Measurements from ENCODE around the gene LNX1.

LNX1 gene

DNA sequence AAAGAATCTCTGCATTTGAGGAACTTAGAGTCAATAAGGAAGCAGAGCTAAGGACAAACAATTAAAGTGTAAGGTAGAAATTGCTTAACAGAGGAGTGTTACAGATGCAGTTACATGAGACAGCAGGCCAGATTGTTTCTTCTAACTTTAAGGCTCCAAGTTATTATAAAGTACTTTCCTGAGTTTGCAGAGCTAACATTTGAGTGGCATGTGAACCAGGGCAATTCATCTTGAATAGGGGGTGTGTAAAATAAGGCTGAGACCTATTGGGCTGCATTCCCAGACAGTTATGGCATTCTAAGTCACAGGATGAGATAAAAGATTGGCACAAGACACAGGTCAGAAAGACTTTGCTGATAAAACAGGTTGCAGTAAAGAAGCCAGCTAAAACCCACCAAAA is 7.6 kb upstream of the LNX1 start:
- DNase-seq (ENCODE audit: low spot score) = no peak

DNA sequence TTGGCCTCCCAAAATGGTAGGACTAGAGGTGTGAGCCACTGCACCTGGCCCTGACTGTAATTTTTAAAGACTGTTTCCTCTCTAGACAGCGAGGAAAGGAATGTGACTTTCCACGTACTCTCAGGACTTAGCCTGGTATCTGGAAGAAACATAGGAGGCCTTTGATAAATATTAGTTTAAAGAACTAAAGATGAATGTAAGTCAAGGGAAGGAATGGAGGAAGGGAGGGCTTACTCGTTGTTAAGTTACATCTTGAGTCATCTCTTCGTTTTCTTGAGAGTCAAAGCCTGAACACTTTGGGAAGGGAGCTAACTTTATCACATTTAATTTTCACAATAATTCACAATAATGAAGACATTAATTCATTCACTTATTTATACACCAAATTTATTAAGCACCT is 7.2 kb upstream of the LNX1 start:
- no peak for DNase-seq (ENCODE audit: low spot score)

GRCh38 chr4:53596901-53597300 is 5.6 kb upstream of the LNX1 start:
- DNase-seq (ENCODE audit: low spot score) = no peak

DNA sequence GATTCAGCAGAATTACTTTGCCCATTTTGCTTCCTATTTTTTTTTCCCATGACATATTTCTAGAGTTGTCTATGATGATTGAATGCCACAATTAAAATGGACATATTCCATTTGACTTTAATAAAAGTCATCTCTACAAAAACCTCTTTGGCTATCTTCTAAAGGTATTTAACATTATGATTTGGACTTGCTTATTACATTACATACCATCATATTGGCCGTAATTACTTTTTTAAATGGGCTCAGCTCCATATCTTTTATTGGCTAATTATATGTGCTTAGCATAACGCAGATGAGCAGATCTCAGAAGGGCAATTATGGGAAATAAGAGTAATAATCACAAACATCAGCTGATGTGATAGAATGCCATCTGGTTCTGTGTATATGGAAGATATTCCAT is 4.5 kb upstream of the LNX1 start:
- DNase-seq (ENCODE audit: low spot score) = no peak

DNA sequence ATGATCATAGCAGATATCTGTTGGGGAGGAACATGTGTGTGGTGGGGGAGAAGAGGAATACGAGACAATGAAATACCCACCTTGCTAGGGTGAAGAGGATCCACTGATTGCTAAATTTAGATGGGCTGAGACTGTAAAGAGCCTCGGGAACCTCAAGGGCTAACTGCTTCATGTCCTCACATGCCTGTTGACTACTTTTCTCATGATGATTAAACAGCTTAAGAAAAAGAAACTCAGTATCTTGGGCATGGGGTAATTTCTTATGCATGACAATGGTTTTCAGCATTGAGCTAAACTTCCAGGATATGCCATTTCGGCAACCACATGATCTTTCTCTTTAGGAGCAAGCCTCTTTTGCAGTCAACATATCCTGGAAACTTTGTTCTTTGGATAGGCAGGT is 3.9 kb upstream of the LNX1 start:
- DNase-seq (ENCODE audit: low spot score) = no peak

DNA sequence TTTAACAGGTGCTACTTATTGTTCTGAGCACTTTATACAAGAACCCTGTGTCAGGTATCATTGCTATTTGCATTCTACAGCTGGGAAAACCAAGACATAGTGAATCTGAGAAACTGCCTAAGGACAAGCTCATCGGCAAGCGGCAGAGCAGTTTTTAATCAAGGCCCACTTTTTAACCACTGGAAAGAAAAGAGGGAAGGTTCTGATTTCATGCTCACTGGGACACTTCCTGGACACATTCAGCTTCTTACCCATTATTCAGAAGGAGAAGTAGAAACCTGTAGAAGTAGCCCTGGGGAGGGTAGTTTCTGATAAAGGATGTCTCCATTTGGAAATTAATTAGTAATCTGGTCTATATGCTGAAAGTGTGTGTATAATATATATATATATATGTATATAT is 2.5 kb upstream of the LNX1 start:
- no peak for DNase-seq (ENCODE audit: low spot score)

GRCh38 chr4:53592686-53593501 is 1.6 kb upstream of the LNX1 start:
- DNase-seq (ENCODE audit: low spot score) = no peak

DNA sequence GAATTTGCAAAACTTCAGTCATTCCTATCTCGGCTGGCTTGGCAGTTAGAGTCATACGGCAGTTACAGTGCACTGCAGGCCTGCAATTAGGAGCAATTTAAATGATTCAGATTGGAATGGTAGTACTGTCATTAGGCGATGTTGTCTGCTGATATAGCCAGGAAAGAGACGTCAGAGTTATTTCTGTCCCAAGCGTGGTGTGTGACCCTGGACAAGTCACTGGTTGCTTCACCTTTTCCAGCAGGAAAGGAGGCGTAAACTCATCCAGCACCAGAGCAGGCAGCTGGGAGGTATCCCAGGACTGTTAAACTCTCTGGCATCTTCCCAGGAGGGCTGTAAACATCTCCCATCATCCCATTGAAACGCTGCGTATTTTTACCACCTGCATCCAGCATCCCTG is 836 bp upstream of the LNX1 start:
- no peak for DNase-seq (ENCODE audit: low spot score)

- no peak for DNase-seq (ENCODE audit: low spot score)
Measured at GRCh38 chr4:53590187-53590586, 1.1 kb downstream of the LNX1 start.

- no peak for DNase-seq (ENCODE audit: low spot score)
Measured at GRCh38 chr4:53589511-53589910, 1.8 kb downstream of the LNX1 start.

GRCh38 chr4:53587135-53587534 is 4.2 kb downstream of the LNX1 start:
- DNase-seq (ENCODE audit: low spot score) = no peak

- peak; percentile 77 for DNase-seq (ENCODE audit: low spot score)
Measured at GRCh38 chr4:53586121-53586816, 5.0 kb downstream of the LNX1 start.

DNA sequence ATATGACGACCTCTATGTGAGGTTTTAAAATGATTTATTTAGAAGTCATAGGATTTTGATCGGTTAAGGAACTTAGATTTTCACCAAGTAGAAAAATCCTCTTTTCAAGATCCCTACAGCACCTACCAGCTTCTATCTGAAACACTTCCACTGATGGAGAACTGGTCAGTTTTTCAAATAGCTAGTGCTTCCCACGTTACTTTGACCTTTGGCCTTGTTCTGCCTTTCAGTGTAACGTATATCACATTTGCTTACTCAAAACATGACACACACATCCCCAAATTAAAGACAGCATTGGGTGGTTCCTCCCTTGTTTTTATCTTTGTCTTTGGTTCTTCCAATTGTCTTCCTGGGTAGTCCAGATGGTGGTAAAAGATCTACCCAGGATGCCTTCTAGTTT is 6.6 kb downstream of the LNX1 start:
- DNase-seq (ENCODE audit: low spot score) = no peak

- DNase-seq (ENCODE audit: low spot score) = no peak
Measured at GRCh38 chr4:53583513-53583912, 7.8 kb downstream of the LNX1 start.

DNA sequence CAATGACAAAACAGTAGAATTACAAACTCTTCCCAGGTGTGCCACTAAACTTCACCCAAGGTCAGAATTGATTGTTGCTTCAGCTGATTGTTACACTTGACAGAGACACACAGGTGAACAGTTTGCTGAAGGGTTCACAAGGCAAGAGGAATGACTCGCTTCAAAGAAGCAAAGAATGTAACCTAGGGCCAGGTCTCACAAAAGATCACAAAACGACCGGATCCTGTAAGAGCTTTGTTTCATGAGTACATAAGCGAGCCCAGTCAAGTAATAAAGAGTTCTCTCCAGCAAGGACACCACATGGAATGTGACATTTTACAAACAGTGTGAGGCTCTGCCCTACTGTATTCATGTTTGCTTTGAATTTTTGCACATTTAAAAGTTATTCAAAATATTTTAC is 9.1 kb downstream of the LNX1 start:
- DNase-seq (ENCODE audit: low spot score) = no peak

GRCh38 chr4:53580274-53580673 is 11.0 kb downstream of the LNX1 start:
- no peak for DNase-seq (ENCODE audit: low spot score)

GRCh38 chr4:53579826-53580225 is 11.5 kb downstream of the LNX1 start:
- DNase-seq (ENCODE audit: low spot score) = no peak

DNA sequence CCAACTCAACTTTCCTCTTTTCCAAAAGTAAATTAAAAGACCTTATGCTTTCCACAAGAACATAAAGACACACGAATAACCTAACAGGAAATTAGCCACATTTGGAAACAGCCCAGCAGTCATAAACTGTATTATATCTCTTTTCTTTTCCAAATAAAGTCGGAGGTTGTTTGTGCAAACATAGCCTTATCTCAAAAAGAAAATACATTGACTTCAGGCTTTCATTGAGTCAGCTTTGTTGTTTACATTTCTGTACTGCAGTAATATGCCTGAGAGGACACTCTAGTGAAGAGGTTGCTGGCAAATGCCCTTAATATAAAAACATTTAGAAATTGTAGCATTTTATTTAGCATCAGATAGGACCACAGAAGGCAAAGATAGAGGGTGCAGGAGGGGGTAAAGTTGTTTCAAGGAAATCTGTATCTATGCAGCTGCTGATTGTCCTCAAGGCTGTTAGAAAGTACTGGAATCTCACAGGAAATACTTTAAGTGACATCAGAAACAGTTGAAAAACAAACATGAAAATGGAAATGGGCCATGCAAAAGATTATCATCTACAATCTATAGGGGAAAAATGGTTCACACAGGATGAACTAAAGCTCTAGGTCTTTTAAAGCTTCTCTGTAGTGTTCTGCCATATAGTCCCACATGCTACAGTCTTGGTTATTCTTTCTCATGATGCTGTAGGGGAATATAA is 14.5 kb downstream of the LNX1 start:
- no peak for DNase-seq (ENCODE audit: low spot score)

GRCh38 chr4:53576071-53576617 is 15.1 kb downstream of the LNX1 start:
- no peak for DNase-seq (ENCODE audit: low spot score)

- DNase-seq (ENCODE audit: low spot score) = no peak
Measured at GRCh38 chr4:53575552-53575951, 15.7 kb downstream of the LNX1 start.

DNA sequence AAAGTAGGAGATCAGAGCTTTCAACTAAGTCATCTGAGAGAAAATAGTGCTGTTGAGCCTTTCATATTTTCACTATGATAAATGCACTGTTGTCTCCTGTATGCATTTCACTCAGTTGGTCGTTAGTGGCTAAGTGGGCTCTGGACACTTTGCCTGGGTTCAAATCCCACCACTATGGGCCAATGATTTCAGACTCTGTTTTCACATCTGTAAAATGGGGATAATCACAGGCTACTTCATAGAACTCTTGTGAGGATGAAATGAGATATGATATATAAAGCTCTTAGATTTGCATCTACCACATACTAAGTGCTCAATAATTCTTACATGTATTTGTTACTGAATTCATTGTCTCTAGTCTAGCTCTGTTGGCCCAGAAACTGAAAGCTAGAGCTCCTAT is 16.8 kb downstream of the LNX1 start:
- DNase-seq (ENCODE audit: low spot score) = no peak

DNA sequence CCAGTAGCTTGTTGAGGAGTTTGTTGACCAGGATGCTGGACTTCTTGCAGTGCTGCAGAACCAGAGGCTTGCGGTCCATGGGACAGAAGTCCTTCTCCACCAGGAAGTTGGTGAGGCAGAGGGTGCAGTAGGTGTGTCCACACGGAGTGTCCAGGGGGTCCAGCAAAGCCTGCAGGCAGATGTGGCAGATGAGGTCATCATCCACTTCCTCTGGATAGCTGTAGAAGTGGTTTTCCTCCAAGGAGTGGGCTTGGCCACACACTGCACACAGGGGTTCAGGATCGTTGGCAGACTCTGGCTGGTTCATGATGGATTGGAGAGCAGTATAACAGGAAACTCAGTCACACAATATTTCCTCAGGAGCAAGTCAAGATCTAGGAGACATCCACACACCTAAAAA is 17.6 kb downstream of the LNX1 start:
- no peak for DNase-seq (ENCODE audit: low spot score)

GRCh38 chr4:53572600-53572994 is 18.7 kb downstream of the LNX1 start:
- DNase-seq (ENCODE audit: low spot score) = no peak

All from AG08396 (cell line).